ENCODE data around the gene MORN1.

The MORN1 gene

GRCh38 chr1:2384941-2385481, 6.3 kb downstream of the MORN1 start:
- DNase-seq, result no peak

- DNase-seq, result no peak
These were observed 7.1 kb downstream of the MORN1 start for GRCh38 chr1:2384130-2384860.

GRCh38 chr1:2383576-2383975, 7.8 kb downstream of the MORN1 start:
- no peak for DNase-seq

- DNase-seq, result peak in 1 of 3 experiments; percentile 11
These were observed 8.6 kb downstream of the MORN1 start for GRCh38 chr1:2382621-2383361.

GRCh38 chr1:2381741-2382620, 9.4 kb downstream of the MORN1 start:
- DNase-seq, result peak in 1 of 3 experiments; percentile 65

- no peak for DNase-seq
These were observed 10.3 kb downstream of the MORN1 start for GRCh38 chr1:2380816-2381591.

GRCh38 chr1:2379733-2380404, 11.5 kb downstream of the MORN1 start:
- no peak for DNase-seq

- DNase-seq, result no peak
These were observed 12.2 kb downstream of the MORN1 start for GRCh38 chr1:2378956-2379732.

- DNase-seq, result peak; percentile 24 to 60 (median 39)
These were observed 12.9 kb downstream of the MORN1 start for GRCh38 chr1:2378441-2378851.

GRCh38 chr1:2377751-2378440, 13.5 kb downstream of the MORN1 start:
- no peak for DNase-seq

- DNase-seq, result no peak
These were observed 14.3 kb downstream of the MORN1 start for GRCh38 chr1:2376931-2377672.

GRCh38 chr1:2376261-2376741, 15.1 kb downstream of the MORN1 start:
- DNase-seq, result no peak

GRCh38 chr1:2375923-2376260, 15.5 kb downstream of the MORN1 start:
- DNase-seq, result no peak

- no peak for DNase-seq
These were observed 16.0 kb downstream of the MORN1 start for GRCh38 chr1:2375246-2375922.

GRCh38 chr1:2374252-2375155, 16.9 kb downstream of the MORN1 start:
- DNase-seq, result no peak

GRCh38 chr1:2373551-2374251, 17.7 kb downstream of the MORN1 start:
- DNase-seq, result no peak
